ENCODE data around the gene SPRY1. TPM values are rescaled to one million over a fixed set of nuclear protein-coding genes. Genes with fewer than 3 reads are reported as not detected.
A peak's percentile ranks its signal among the peaks of the same experiment; 100 is the strongest.

Gene SPRY1
- total RNA-seq, 2 donors from 2014 or later: 9.1 to 18.5 TPM

GRCh38 chr4:123411514-123411913, 14.9 kb downstream of the SPRY1 start:
- H3K36me3 ChIP-seq (ENCODE audit: control insufficient read depth, insufficient read depth, low read length): no peaks in the 10 kb centered on the region
- Mint-ChIP-seq H3K4me1 (peaks cover 23% of the 10 kb centered on the region), H3K27me3 (ENCODE audit: insufficient read depth) (no peaks in the 10 kb centered on the region), H3K9me3 (no peaks in the 10 kb centered on the region), H3K36me3 (ENCODE audit: low read depth) (no peaks in the 10 kb centered on the region), H3K4me3 (no peak overlapping the region), H3K27ac (no peak overlapping the region)
- no peak overlapping the region for H3K27ac ChIP-seq (ENCODE audit: low read depth, low read length)
- 93% methylated on average over 5 of the region's 5 CpGs for WGBS, 2 experiments (ENCODE audit: insufficient coverage in 1 of 2, insufficient read length in 1 of 2)
- no peak overlapping the region for H3K4me3 ChIP-seq (ENCODE audit: low read length)
- H3K9me3 ChIP-seq (ENCODE audit: control insufficient read depth, low read length): no peaks in the 10 kb centered on the region
- no peak overlapping the region for H3K9ac ChIP-seq (ENCODE audit: extremely low read depth, low read length, poor library complexity, severe bottlenecking)
- DNase-seq: no peak
- TF ChIP-seq CTCF (conservative IDR thresholded peaks at IDR 0.05): no peak
- peaks cover 12% of the 10 kb centered on the region for H3K4me1 ChIP-seq (ENCODE audit: control insufficient read depth, insufficient read depth, low read length)
- H3K27me3 ChIP-seq (ENCODE audit: control insufficient read depth, insufficient read depth, low read length, poor library complexity, severe bottlenecking): no peaks in the 10 kb centered on the region

GRCh38 chr4:123412091-123412505, 15.5 kb downstream of the SPRY1 start:
- 41% methylated on average over 1 of the region's 1 CpG; no CpG with 5 or more reads in 1 of the 2 experiments for WGBS, 2 experiments (ENCODE audit: insufficient coverage in 1 of 2, insufficient read length in 1 of 2)
- peak overlapping the region; percentile 11 for H3K27ac ChIP-seq (ENCODE audit: low read depth, low read length)
- no peak overlapping the region for H3K9ac ChIP-seq (ENCODE audit: extremely low read depth, low read length, poor library complexity, severe bottlenecking)
- H3K36me3 ChIP-seq (ENCODE audit: control insufficient read depth, insufficient read depth, low read length): no peaks in the 10 kb centered on the region
- Mint-ChIP-seq H3K4me1 (peaks cover 27% of the 10 kb centered on the region), H3K36me3 (ENCODE audit: low read depth) (no peaks in the 10 kb centered on the region), H3K4me3 (no peak overlapping the region), H3K27me3 (ENCODE audit: insufficient read depth) (no peaks in the 10 kb centered on the region), H3K9me3 (no peaks in the 10 kb centered on the region), H3K27ac (peak overlapping the region; percentile 18)
- H3K9me3 ChIP-seq (ENCODE audit: control insufficient read depth, low read length): no peaks in the 10 kb centered on the region
- H3K4me1 ChIP-seq (ENCODE audit: control insufficient read depth, insufficient read depth, low read length): peaks cover 12% of the 10 kb centered on the region
- no peak for TF ChIP-seq CTCF (conservative IDR thresholded peaks at IDR 0.05)
- DNase-seq: no peak
- no peaks in the 10 kb centered on the region for H3K27me3 ChIP-seq (ENCODE audit: control insufficient read depth, insufficient read depth, low read length, poor library complexity, severe bottlenecking)
- no peak overlapping the region for H3K4me3 ChIP-seq (ENCODE audit: low read length)

GRCh38 chr4:123412700-123413512, 16.3 kb downstream of the SPRY1 start:
- H3K4me3 ChIP-seq (ENCODE audit: low read length): no peak overlapping the region
- DNase-seq: no peak
- Mint-ChIP-seq H3K4me1 (peaks cover 34% of the 10 kb centered on the region), H3K36me3 (ENCODE audit: low read depth) (no peaks in the 10 kb centered on the region), H3K27ac (no peak overlapping the region), H3K27me3 (ENCODE audit: insufficient read depth) (no peaks in the 10 kb centered on the region), H3K4me3 (no peak overlapping the region), H3K9me3 (no peaks in the 10 kb centered on the region)
- no peaks in the 10 kb centered on the region for H3K9me3 ChIP-seq (ENCODE audit: control insufficient read depth, low read length)
- H3K9ac ChIP-seq (ENCODE audit: extremely low read depth, low read length, poor library complexity, severe bottlenecking): no peak overlapping the region
- 89 to 100% methylated on average over 1 to 3 of the region's 4 CpGs for WGBS, 2 experiments (ENCODE audit: insufficient coverage in 1 of 2, insufficient read length in 1 of 2)
- H3K27ac ChIP-seq (ENCODE audit: low read depth, low read length): no peak overlapping the region
- TF ChIP-seq CTCF (conservative IDR thresholded peaks at IDR 0.05): no peak
- H3K4me1 ChIP-seq (ENCODE audit: control insufficient read depth, insufficient read depth, low read length): peaks cover 15% of the 10 kb centered on the region
- H3K36me3 ChIP-seq (ENCODE audit: control insufficient read depth, insufficient read depth, low read length): no peaks in the 10 kb centered on the region
- no peaks in the 10 kb centered on the region for H3K27me3 ChIP-seq (ENCODE audit: control insufficient read depth, insufficient read depth, low read length, poor library complexity, severe bottlenecking)

Measured in endodermal cell (in vitro differentiated cells).